HEK293 (cell line): ENCODE results near the gene NOSIP.

ENCODE experiments used
- CTCF ChIA-PET: fragments of 350-600 bp; formaldehyde crosslinking; extraction: SDS; loops from one replicate; lab custom pipeline; 2021; ENCODE audit warnings: antibody characterized with exemption; lab: Yijun Ruan, JAX
- POLR2A ChIA-PET: fragments of 300-600 bp; formaldehyde crosslinking; extraction: SDS; loops from one replicate; lab custom pipeline; 2020; ENCODE audit warnings: antibody characterized with exemption, inconsistent platforms; lab: Yijun Ruan, JAX
- H3K27ac ChIP-seq: fragments of 200-500 bp; sonication (Bioruptor generic); 2 replicates; pipeline ENCODE4 v1.5.1; 2014; ENCODE audit warnings: low read depth, low read length, control low read depth, inconsistent platforms; ENCODE audit errors: extremely low read depth
- H3K36me3 ChIP-seq, 2 experiments: fragments of 200-500 bp in 1 of 2; sonication (Bioruptor generic) in 1 of 2; 1 replicate in 1 of 2; 2 replicates in 1 of 2; pipeline ENCODE4 v1.5.1; 2014 to 2017; ENCODE audit warnings: inconsistent platforms in 2 of 2, low read length in 2 of 2; ENCODE audit not compliant: control insufficient read depth in 2 of 2, insufficient read depth in 1 of 2
- H3K4me1 ChIP-seq: fragments of 200-500 bp; sonication (Bioruptor generic); 2 replicates; pipeline ENCODE4 v1.5.1; 2014; ENCODE audit warnings: mild to moderate bottlenecking, low read length, inconsistent platforms; ENCODE audit not compliant: control insufficient read depth, insufficient read depth
- H3K4me3 ChIP-seq: 2 replicates; pipeline ENCODE4 v1.5.1; 2011; ENCODE audit warnings: low read depth, mild to moderate bottlenecking, control low read depth, low read length, moderate library complexity
- H3K9me3 ChIP-seq: fragments of 200-500 bp; sonication (Bioruptor generic); 2 replicates; pipeline ENCODE4 v1.5.1; 2014; ENCODE audit warnings: low read depth, low read length, inconsistent platforms; ENCODE audit not compliant: control insufficient read depth, insufficient read depth
- BCL6B ChIP-seq: fragments of 450-650 bp; formaldehyde crosslinking; IDR thresholded peaks from 2 replicates; pipeline ENCODE4 v1.5.1; 2017; ENCODE audit warnings: missing biosample characterization, missing genetic modification characterization
- HOXC10 ChIP-seq: sonication (generic); formaldehyde crosslinking; IDR thresholded peaks from 2 replicates; pipeline ENCODE4 v1.8.1; 2023; ENCODE audit warnings: mild to moderate bottlenecking, missing genetic modification reagents
- WT1 ChIP-seq: fragments of 450-650 bp; formaldehyde crosslinking; IDR thresholded peaks from 2 replicates; pipeline ENCODE4 v1.5.1; 2016; ENCODE audit warnings: missing biosample characterization, missing genetic modification characterization
- ZBTB10 ChIP-seq: fragments of 450-650 bp; formaldehyde crosslinking; IDR thresholded peaks from 2 replicates; pipeline ENCODE4 v1.5.1; 2016; ENCODE audit warnings: missing biosample characterization, missing genetic modification characterization
- ZBTB8A ChIP-seq: fragments of 450-650 bp; formaldehyde crosslinking; IDR thresholded peaks from 2 replicates; pipeline ENCODE4 v1.5.1; 2016; ENCODE audit warnings: missing biosample characterization, missing genetic modification characterization
- ZNF112 ChIP-seq: fragments of 450-650 bp; formaldehyde crosslinking; IDR thresholded peaks from 2 replicates; pipeline ENCODE4 v1.5.0; 2017; ENCODE audit warnings: missing biosample characterization, missing genetic modification characterization
- ZNF114 ChIP-seq: fragments of 450-650 bp; formaldehyde crosslinking; IDR thresholded peaks from 2 replicates; pipeline ENCODE4 v1.5.0; 2017; ENCODE audit warnings: missing biosample characterization, missing genetic modification characterization
- ZNF140 ChIP-seq: fragments of 450-650 bp; formaldehyde crosslinking; IDR thresholded peaks from 2 replicates; pipeline ENCODE4 v1.5.1; 2016; ENCODE audit warnings: missing biosample characterization, missing genetic modification characterization
- ZNF146 ChIP-seq: fragments of 450-650 bp; formaldehyde crosslinking; IDR thresholded peaks from 2 replicates; pipeline ENCODE4 v1.5.1; 2016; ENCODE audit warnings: missing biosample characterization, missing genetic modification characterization
- ZNF18 ChIP-seq: fragments of 450-650 bp; formaldehyde crosslinking; IDR thresholded peaks from 2 replicates; pipeline ENCODE4 v1.5.1; 2016; ENCODE audit warnings: missing biosample characterization, missing genetic modification characterization
- ZNF2 ChIP-seq: fragments of 450-650 bp; formaldehyde crosslinking; IDR thresholded peaks from 2 replicates; pipeline ENCODE4 v1.5.1; 2016; ENCODE audit warnings: missing biosample characterization, missing genetic modification characterization
- ZNF350 ChIP-seq: fragments of 450-650 bp; formaldehyde crosslinking; IDR thresholded peaks from 2 replicates; pipeline ENCODE4 v1.5.0; 2017; ENCODE audit warnings: missing biosample characterization, mild to moderate bottlenecking, missing genetic modification characterization
- ZNF416 ChIP-seq: fragments of 450-650 bp; formaldehyde crosslinking; IDR thresholded peaks from 2 replicates; pipeline ENCODE4 v1.5.1; 2016; ENCODE audit warnings: missing biosample characterization, missing genetic modification characterization
- ZNF548 ChIP-seq: fragments of 450-650 bp; formaldehyde crosslinking; IDR thresholded peaks from 2 replicates; pipeline ENCODE4 v1.5.1; 2016; ENCODE audit warnings: missing biosample characterization, missing genetic modification characterization
- ZNF639 ChIP-seq: fragments of 450-650 bp; formaldehyde crosslinking; IDR thresholded peaks from 2 replicates; pipeline ENCODE4 v1.5.1; 2016; ENCODE audit warnings: missing biosample characterization, missing genetic modification characterization
- ZNF704 ChIP-seq: fragments of 450-650 bp; formaldehyde crosslinking; IDR thresholded peaks from 2 replicates; pipeline ENCODE4 v1.5.1; 2016; ENCODE audit warnings: missing biosample characterization, missing genetic modification characterization
- ZNF791 ChIP-seq: fragments of 450-650 bp; formaldehyde crosslinking; IDR thresholded peaks from 2 replicates; pipeline ENCODE4 v1.5.1; 2016; ENCODE audit warnings: missing biosample characterization, missing genetic modification characterization
- ZXDB ChIP-seq: fragments of 450-650 bp; formaldehyde crosslinking; IDR thresholded peaks from 2 replicates; pipeline ENCODE4 v1.5.1; 2016; ENCODE audit warnings: missing biosample characterization, missing genetic modification characterization

Gene NOSIP

GRCh38 chr19:49579193-49579592 lies 1.2 kb downstream of the NOSIP start:
- TF ChIP-seq ZNF639, result no peak
- TF ChIP-seq BCL6B (tag by site-specific recombination), result no peak
- TF ChIP-seq ZNF114 (tag by site-specific recombination), result no peak
- TF ChIP-seq ZNF548 (tag by site-specific recombination), result no peak
- TF ChIP-seq ZXDB (tag by site-specific recombination), result no peak
- no peak for TF ChIP-seq ZNF112
- TF ChIP-seq ZNF146 (tag by site-specific recombination), result no peak
- TF ChIP-seq ZNF704 (tag by site-specific recombination), result no peak
- TF ChIP-seq ZNF140 (tag by site-specific recombination), result no peak
- TF ChIP-seq ZNF350 (tag by site-specific recombination), result no peak
- TF ChIP-seq ZNF416 (tag by site-specific recombination), result no peak
- TF ChIP-seq ZNF2 (tag by site-specific recombination), result no peak
- no peak for TF ChIP-seq ZNF791
- TF ChIP-seq ZNF18 (tag by site-specific recombination), result no peak
- TF ChIP-seq HOXC10 (CRISPR knock-in tag), result no peak
- no peak for TF ChIP-seq ZBTB8A (tag by site-specific recombination)
- TF ChIP-seq WT1 (tag by site-specific recombination), result no peak
- no peak for TF ChIP-seq ZBTB10
- TF ChIP-seq, all 188 proteins: peak for 0
- Histone ChIP-seq H3K4me3 (no peak overlapping the region; the same call in 1 of the 2 replicates), H3K4me1 (peaks cover 9% of the 10 kb centered on the region), H3K27ac (no peak overlapping the region; the same call in 1 of the 2 replicates), H3K9me3 (no peaks in the 10 kb centered on the region), H3K36me3 (peaks cover 8 to 24% of the 10 kb centered on the region in 2 experiments; a peak in 2 of 3 replicates)
- CTCF ChIA-PET, result interaction anchor here (0.6 to 4.6 kb wide), 8 partner anchors 9 to 139 kb away, joined by 3 to 52 read pairs (median 4); no protein-coding TSS in a partner anchor
- POLR2A ChIA-PET, result interaction anchor here (0.6 to 4.8 kb wide), 13 partner anchors 9 to 769 kb away, joined by 3 to 116 read pairs (median 6); partner anchors contain the start of genes FCGRT, PRMT1, PRR12 and RPL13A
